Left kidney (tissue), 2 donors: ENCODE data around the gene LGI4. TPM values are rescaled to one million over a fixed set of nuclear protein-coding genes. Genes with fewer than 3 reads are reported as not detected.

Experiments used
- DNase-seq: peaks from one replicate; pipeline ENCODE4 v3.0.0-alpha.2; 2013
- polyA plus RNA-seq: library from polyadenylated mRNA; unstranded; fragments of 120-200 nt; gene quantifications from one replicate; pipeline ENCODE4 v1.2.1, GENCODE V29; 2013; ENCODE audit not compliant: insufficient read length

The LGI4 gene
- polyA plus RNA-seq, 1 donor, result 2.3 TPM

DNA sequence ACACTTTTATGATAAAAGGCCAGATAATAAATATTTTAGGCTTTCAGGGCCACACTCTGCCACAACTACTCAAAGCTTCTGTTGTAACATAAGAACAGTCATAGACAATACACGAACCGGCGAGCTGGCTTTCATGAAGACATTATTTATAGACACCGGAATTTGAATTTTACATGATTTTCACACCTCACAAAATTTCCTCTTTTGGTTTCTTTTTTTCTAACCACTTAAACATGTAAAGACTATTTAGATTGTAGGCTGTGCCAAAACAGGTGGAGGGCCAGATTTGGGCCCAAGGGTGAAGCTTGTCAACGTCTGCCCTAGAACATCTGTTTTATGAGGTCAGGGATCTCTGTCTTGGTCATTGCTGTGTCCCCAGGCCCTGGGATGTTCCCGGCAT lies 48.9 kb downstream of the LGI4 start:
- no peak for DNase-seq

DNA sequence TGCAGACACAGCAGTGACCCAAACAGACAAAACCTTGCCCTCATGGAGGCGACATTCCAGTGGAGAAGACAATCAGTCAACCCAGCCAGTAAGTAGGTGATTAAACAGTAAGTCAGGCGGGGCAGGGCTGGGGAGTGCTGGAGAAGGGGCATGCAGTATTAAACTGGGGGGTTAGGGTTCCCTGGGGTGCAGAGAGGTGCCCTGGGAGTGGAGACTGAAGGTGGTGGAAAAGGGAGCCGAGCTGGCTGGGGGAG lies 50.4 kb downstream of the LGI4 start:
- DNase-seq, result no peak

DNA sequence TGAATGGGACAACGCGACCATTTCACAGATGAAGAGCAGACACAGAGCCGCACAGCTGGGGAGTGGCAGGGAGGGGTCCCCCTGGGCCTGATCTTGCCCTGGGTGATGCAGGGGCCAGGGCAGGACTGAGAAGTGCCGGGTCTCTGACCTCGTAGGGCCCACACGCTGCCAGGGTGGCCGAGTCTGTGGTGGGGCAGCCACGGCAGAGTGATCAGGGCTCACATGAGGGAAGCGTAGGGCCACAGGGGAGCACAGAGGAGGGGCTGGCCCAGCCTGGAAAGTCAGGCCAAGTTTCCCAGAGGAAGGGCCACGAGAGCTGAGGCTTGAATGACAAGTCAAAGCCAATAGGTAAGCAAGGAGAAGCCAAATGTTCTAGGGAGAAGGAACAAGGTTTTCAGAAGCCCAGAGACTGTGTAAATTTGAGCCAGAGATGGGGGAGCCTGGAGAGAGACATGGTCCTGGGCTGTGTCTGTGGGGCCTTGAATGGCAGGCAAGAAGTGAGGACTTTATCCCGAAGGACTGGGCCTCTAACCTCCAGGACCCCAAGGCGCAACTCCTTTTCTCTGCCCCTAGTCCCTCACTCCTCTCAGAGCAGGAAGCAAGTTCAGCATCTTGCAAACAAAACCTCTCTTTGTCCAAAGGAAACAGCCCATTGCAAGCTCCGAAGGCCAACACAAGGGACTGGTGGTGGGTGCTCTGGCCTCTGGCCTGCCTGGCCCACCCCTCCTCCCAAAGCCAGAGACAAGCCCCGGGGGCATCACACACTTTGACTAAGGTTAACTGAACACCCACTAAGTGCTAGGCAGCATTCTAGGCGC lies 51.0 kb downstream of the LGI4 start:
- DNase-seq, result no peak

DNA sequence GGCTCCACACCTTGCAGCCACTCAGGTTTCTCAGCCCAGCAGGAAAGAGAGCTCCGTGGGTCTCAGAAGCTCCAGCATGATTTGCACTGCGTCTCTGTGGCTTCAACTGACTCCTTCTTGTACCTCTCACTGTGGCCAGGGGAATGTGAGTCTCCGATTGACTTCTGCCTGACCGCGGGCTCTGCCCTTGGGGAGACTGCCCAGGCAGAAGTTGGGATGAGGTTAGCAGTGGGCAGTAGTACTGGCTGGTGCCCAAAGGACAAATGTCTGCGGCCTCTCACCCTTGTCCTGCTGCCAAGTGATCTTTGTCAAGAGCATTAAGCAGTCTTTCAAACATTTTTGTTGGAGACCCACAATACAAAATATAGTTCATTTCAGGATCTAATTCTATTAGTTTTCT lies 53.7 kb downstream of the LGI4 start:
- no peak for DNase-seq

DNA sequence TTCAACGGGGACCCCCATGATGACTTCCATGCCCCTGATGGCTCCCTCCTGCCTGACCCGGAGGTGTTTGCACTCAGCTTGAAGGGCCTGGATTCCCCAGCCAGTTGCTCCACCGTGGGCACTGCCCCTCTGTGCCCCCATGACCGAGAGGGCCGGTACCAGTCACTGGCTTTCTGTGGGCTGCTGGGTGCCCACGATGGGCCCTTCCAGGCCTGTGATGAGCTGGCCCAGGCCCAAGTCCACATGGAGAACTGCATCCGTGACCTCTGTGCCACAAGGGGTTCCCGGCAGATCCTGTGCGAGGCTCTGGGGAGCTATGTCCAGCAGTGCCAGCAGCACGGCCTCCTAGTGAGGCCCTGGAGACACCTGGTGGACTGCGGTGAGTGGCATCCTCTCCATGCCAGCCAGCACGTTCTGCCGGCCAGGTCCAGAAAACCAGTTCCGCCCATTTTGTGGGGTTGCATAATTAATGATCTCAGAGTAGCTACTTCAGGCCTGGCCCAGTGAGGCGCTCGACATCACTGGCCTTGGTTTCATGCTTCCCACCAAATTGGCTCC lies 54.2 kb downstream of the LGI4 start:
- no peak for DNase-seq

DNA sequence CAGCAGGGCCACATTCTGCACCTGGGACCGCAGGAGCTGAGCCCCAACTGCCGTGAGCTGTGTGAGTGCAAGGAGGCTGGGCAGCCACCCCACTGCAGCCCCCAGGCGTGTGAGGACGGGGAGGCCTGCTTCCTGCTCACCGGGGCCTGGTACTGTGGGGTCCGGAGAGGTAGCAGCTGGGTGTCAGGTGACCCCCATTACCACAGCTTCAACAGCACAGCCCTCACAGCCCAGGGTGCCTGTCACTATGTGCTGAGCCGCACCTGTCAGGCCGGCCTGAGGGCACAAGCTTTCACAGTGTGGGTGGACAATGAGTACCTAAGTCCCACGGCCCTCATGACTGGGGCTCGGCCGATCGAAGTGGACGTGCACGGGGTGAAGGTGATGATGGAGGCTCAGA lies 55.0 kb downstream of the LGI4 start:
- no peak for DNase-seq

DNA sequence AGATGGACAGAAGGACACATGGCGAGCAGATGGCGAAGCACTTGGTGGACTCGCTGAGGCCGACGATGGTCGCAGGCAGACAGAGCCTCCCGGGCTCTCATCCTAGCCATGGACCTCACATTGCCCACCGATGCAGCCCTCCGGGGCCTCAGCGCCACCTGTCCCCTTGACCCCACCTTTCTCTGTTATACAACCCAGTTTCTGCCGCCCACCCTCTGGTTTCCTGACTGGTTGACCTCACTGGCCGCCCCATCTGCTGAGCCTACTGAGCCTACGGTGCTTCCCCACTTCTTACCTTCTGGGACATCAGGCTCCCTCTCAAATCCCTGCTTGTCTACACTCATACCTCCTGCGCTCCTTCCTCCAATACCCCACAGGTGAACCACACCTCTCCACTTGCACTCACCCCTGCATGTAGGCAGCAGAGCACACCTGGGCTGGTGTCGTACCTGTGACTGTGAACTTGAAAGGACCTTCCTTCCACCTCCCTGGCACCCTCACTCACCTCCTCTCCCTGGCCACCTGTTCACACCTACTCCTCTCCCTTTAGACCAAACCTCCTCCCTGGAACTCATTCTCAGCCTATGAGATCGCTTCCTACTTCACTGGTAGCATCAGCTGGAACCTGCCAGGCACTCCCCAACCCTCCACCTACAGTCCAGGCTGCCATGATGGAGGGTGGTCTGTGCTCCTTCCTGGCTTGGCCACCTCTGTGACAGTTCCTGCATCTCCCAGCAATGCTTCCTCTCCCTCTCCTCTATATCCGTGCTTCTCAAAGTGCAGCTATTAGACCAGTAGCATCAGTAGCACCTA lies 57.2 kb downstream of the LGI4 start:
- DNase-seq, result no peak

DNA sequence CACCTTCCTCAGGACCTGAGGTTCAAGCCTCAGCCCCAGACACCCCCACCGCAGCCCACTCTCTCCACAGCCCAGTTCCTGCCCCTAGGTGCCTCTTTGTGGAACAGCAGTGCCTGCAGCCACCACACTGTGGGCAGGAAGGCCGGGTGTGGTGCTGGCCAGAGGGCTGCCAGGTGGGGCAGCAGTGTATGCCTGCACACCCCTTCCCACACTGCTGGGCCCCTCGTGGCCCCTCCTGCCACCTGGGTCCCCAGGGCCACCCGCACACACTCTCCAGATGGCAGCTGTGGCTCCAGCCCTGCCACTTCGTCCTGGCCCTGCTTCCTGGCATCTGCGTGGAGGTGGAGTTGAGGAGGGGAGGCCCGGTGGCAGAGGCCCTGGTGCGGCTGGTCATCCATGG lies 58.2 kb downstream of the LGI4 start:
- no peak for DNase-seq

DNA sequence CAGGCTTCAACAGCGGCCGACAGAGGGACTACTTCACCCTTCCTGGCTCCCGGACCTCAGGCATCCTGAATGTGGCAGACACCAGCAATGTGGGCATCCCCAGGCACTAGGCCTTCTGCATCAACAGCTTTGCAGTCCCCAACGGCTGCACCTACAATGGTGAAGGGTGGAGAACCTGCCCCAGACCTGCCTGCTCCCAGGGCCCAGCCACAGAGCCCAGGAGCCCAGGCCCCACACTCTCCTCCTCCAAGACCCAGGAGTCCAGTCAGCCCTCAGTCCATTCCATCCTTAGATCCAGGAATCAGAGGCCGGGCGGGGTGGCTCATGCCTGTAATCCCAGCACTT lies 58.9 kb downstream of the LGI4 start:
- DNase-seq, result no peak

DNA sequence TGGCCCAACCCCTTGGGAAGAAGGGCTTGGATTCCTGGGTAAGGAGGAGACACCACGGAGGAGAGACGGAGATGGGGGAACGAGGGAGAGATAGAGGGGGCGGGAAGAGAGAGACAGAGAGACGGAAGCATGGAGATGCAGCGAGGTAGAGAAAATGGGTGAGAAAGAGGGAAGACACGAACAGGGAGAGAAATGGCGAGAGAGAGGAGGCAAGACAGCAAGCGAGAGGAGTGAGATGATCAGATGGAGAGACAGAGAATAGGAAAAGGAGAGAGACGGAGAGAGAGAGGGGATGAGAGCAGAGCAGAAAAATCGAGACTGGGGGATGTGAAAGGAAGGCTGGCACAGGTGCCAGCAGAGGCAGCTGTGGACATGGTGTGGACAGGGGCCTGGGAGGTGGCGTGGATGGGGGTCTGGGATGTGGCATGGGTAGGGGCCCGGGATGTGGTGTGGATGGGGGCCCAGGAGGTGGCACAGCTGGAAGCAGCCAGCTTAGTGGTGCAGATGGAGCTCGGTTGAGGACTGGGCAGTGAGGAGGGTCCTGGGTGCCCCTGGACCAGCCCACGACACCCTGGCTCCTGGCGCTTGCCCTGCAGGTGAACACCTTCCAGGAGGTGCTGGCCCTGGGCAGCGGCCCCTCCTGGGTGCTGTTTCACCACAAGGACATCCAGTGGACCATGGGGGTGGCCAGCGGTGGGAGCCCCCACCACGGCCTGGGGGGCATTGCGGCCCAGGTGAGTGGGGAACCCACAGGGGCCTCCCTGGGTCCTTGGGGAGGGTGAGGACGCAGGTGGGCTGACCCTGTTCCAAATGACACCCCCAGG lies 59.4 kb downstream of the LGI4 start:
- no peak for DNase-seq

Other genes starting within 250 kb of the LGI4 start
- gene ZNF30, start 208.2 kb downstream of the LGI4 start, polyA plus RNA-seq, result 9.6 TPM
- 6.3 TPM for gene ZNF792, start 170.8 kb downstream of the LGI4 start, polyA plus RNA-seq
- 62.1 TPM for gene GRAMD1A, start 134.7 kb downstream of the LGI4 start, polyA plus RNA-seq
- gene SCN1B, start 104.6 kb downstream of the LGI4 start, polyA plus RNA-seq, result 0.96 TPM
- 89.0 TPM for gene HPN, start 93.3 kb downstream of the LGI4 start, polyA plus RNA-seq
- 18.6 TPM for gene FXYD3, start 19.2 kb downstream of the LGI4 start, polyA plus RNA-seq
- 18.6 TPM for gene FXYD1, start 3.8 kb upstream of the LGI4 start, polyA plus RNA-seq
- gene FXYD7, start 8.2 kb upstream of the LGI4 start, polyA plus RNA-seq, result 0.58 TPM
- 15.0 TPM for gene FXYD5, start 19.7 kb upstream of the LGI4 start, polyA plus RNA-seq
- gene FAM187B, start 93.7 kb upstream of the LGI4 start, polyA plus RNA-seq, result not detected
- 46.0 TPM for gene LSR, start 113.9 kb upstream of the LGI4 start, polyA plus RNA-seq
- 174 TPM for gene USF2, start 133.9 kb upstream of the LGI4 start, polyA plus RNA-seq
- gene HAMP, start 147.5 kb upstream of the LGI4 start, polyA plus RNA-seq, result 0.53 TPM
- gene MAG, start 157.1 kb upstream of the LGI4 start, polyA plus RNA-seq, result 3.5 TPM
- 15.9 TPM for gene CD22, start 194.1 kb upstream of the LGI4 start, polyA plus RNA-seq
- gene FFAR1, start 212.8 kb upstream of the LGI4 start, polyA plus RNA-seq, result 0.33 TPM
- 0.15 TPM for gene FFAR3, start 223.4 kb upstream of the LGI4 start, polyA plus RNA-seq
- gene GPR42, start 236.0 kb upstream of the LGI4 start, polyA plus RNA-seq, result not detected